T follicular helper cell (primary cell): Measurements from ENCODE around the gene VWC2L.

ENCODE experiments used
- DNase-seq: peaks from one replicate; pipeline ENCODE4 v3.0.0-alpha.2; 2020; ENCODE audit warnings: low read depth

The VWC2L gene

GRCh38 chr2:214591366-214591765, 180.5 kb downstream of the VWC2L start:
- no peak for DNase-seq

- DNase-seq: no peak
Observed at GRCh38 chr2:214592011-214592410, 181.2 kb downstream of the VWC2L start.

GRCh38 chr2:214593727-214594126, 182.9 kb downstream of the VWC2L start:
- DNase-seq: no peak

DNA sequence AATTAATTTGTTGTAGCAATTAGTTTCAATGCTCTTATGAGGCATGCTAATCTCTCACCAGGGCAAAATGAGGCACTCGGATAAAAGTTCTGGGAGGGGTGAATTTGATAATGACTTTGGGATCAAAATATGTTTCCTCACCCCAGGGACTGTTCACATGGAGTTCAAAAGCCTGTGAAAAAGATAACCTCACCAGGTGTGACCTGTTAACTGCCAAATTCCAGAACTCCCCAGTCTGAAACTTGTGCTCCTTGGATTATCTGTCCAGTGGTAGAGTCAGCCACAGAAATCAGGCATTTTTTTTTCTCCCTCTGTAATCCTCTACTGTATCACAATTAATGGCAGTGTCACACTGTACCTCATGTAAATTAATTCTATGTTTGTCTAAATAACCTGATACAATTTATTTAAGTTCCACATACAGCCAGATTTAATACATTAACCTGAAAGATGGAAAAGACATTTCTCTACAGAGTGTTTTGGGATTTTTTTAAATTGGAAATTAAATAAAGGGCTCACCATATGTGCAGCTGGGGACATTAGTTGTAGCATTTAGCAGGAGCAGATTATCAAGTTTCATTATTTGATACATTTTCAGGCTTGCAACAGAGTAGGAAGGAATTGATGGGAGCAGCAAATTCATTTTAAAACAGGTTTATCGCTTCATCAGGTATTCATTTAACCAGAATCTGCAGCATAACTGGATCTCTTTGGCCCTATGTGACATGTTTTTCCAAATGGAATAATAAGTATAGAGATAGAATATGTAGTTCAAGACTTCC, 191.2 kb downstream of the VWC2L start:
- DNase-seq: no peak

DNA sequence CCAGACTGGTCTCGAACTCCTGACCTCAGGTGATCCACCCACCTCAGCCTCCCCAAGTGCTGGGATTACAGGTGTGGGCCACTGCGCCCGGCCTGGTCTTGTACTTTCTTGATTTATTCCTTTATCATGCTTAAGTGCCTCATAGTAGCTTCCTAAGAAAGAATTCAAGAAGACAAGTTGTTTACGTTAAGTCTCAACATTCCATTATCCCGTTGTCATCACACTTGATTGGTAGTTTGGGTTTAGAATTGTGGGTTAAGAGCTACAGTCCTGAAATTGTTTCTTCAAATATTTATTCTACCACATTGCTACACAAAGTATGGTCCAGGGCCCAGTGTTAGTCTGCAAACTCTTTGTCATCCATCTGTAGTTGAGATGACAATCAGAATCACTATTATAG, 194.0 kb downstream of the VWC2L start:
- DNase-seq: no peak

GRCh38 chr2:214607051-214607450, 196.2 kb downstream of the VWC2L start:
- DNase-seq: no peak

GRCh38 chr2:214611015-214611414, 200.2 kb downstream of the VWC2L start:
- no peak for DNase-seq

- no peak for DNase-seq
Observed at GRCh38 chr2:214624166-214624760, 213.4 kb downstream of the VWC2L start.

DNA sequence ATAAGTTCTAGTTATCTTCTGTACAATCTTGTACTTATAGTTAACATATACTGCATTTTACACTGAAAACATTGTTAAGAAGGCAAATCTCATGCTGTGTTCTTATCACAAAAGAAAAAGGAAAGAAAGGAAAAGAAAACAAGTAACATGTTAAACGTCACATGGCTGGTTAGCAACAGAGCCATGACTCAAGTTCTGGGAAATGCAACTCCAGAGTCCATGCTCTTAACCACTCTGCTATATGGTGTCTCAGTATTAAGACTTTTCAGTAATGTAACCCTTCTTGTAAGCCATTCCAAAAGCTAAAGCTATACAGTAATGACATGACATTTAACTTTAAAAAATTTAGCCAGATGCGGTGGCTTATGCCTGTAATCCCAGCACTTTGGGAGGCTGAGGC, 217.2 kb downstream of the VWC2L start:
- no peak for DNase-seq
